ENCODE data around the gene DNAH7. TPM values are rescaled to one million over a fixed set of nuclear protein-coding genes. Genes with fewer than 3 reads are reported as not detected.

Gene DNAH7
- total RNA-seq, 5 donors from 2014 or later (not counting 1 experiment from before 2014, with no cell fraction given): 0.03 TPM; not detected in 4

DNA sequence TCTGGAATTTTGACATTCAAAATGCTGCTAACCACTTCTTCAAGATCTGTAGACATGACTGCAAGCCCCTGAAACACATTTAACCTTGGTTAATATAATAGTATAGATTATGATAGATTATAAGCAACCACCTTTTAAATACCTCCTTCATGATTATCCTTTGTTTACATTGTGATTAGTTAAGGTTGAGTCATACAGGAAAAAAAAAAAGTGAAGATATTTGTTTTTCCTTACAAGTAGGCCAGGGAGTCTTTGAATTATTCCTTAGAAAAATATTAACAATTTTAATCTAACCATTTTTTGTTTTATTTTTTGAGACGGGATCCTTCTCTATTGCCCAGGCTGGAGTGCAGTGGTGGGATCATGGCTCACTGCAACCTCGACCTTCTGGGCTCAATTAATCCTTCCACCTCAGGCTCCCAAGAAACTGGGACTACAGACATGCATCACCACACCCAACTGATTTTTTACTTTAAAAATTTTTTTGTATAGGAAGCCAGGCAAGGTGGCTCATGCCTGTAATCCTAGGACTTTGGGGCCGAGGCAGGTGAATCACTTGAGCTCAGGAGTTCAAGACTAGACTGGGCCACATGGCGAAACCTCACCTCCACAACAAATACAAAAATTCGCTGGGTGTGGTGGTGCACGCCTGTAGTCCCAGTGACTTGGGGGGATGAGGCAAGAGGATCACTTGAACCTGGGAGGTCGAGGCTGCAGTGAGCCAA is 312.3 kb downstream of the DNAH7 start:
- ChIA-PET CTCF (no interaction called here), POLR2A (no interaction called here)
- no peak overlapping the region for H3K4me3 Mint-ChIP-seq

DNA sequence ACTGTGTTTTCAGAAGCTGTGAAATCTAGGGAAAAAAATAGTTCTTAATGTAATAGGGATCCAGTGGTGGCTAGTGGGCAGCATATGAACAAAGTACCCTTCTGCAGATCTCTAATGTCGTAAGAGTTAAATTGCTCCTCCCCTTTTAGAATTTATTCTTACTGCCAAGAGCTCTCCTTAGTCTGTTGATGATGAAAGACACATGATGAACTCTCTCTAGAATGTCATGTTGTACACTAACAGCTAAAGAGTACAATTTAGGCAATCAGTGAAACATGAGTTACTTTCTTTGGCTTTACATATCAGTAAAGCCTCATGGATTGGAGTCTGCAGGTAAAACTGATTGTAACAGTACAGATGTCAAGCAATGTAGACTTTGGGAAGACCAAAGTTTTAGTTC is 327.4 kb downstream of the DNAH7 start:
- H3K4me3 ChIP-seq (ENCODE audit: control insufficient read depth in 1 of 2, extremely low read depth in 1 of 2, low read length in 1 of 2): no peak overlapping the region
- WGBS (ENCODE audit: insufficient coverage): no CpG with 5 or more reads among the region's 1 CpG

More for the DNA sequence above, 312.3 kb downstream of the DNAH7 start:
- Histone ChIP-seq H3K4me3 (ENCODE audit: control insufficient read depth in 1 of 2, extremely low read depth in 1 of 2, low read length in 1 of 2) (no peak overlapping the region), H3K27ac (ENCODE audit: low read length) (no peak overlapping the region), H3K4me1 (ENCODE audit: control insufficient read depth in 1 of 2, extremely low read depth in 1 of 2, insufficient read depth in 2 of 2, low read length in 2 of 2) (no peaks in the 10 kb centered on the region), H3K36me3 (ENCODE audit: control insufficient read depth in 2 of 2, extremely low read depth in 1 of 2, insufficient read depth in 1 of 2, low read length in 1 of 2) (no peaks in the 10 kb centered on the region), H3K27me3 (replicated peaks in 1 of 2; ENCODE audit: control insufficient read depth in 2 of 2, extremely low read depth in 1 of 2, insufficient read depth in 2 of 2, low read length in 1 of 2) (peaks cover 0 to 3% of the 10 kb centered on the region in 2 experiments), H3K9me3 (no peaks in the 10 kb centered on the region)
- Mint-ChIP-seq H3K27ac (no peak overlapping the region), H3K9me3 (peaks cover 0 to 17% (median 10%) of the 10 kb centered on the region in 3 donors), H3K27me3 (no peaks in the 10 kb centered on the region), H3K36me3 (peaks cover 17% of the 10 kb centered on the region), H3K4me1 (no peaks in the 10 kb centered on the region)
- DNase-seq (no peak), ATAC-seq (replicated peaks in 1 of 4) (no peak)
- 72% methylated on average over 3 of the region's 7 CpGs for WGBS (ENCODE audit: insufficient coverage)

DNA sequence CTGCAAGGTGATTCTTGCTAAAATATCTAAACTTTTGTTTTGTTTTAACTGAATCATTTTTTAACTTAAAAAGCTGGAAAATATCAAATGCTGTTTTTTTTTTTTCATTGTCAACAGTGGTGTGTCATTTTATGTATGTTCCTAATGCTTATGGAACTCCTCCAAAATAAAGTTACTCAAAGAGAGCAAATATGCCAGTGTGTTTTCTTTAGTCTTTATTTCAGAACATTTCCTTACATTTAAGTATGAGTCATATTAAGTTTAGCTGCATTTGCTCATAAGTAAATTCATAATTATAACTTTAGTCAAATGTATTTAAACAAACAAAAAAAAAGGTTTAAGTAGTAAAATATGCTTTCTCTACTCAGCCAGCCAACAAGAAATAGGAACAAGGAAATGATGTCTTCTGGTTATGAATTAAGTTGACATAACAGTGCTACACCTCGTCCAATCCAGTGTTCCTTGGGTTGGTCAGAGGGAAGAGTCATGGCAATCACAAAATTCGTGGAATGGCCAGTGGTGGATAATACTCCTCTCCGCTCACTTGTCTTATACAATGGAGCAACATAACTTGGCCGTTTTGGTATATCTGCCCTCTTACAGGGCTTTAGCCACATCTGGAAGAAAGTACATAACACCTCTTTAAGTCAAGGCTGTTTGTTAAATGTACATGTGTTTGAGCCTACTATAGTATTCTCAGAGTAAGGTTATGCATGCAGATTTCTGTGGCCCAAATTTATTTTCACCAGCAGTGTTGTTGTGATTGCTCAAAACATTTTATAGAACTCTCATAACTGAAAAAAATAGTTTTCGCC is 330.9 kb downstream of the DNAH7 start:
- H3K36me3 ChIP-seq (ENCODE audit: control insufficient read depth in 2 of 2, extremely low read depth in 1 of 2, insufficient read depth in 1 of 2, low read length in 1 of 2): peaks cover 0 to 22% of the 10 kb centered on the region in 2 donors
- CTCF ChIA-PET: interaction anchor here in 1 of 2 donors (0.6 kb wide), 1 partner anchor 220 kb away, joined by 3 read pairs; no protein-coding TSS in a partner anchor
- DNase-seq: no peak
- H3K27me3 ChIP-seq (replicated peaks in 1 of 2; ENCODE audit: control insufficient read depth in 2 of 2, extremely low read depth in 1 of 2, insufficient read depth in 2 of 2, low read length in 1 of 2): no peaks in the 10 kb centered on the region
- Mint-ChIP-seq H3K4me1 (no peaks in the 10 kb centered on the region), H3K36me3 (peaks cover 81% of the 10 kb centered on the region), H3K27me3 (no peaks in the 10 kb centered on the region), H3K27ac (no peak overlapping the region), H3K9me3 (no peaks in the 10 kb centered on the region), H3K4me3 (no peak overlapping the region)
- no peak overlapping the region for H3K4me3 ChIP-seq (ENCODE audit: control insufficient read depth in 1 of 2, extremely low read depth in 1 of 2, low read length in 1 of 2)
- no CpG with 5 or more reads among the region's 5 CpGs for WGBS (ENCODE audit: insufficient coverage)
- H3K4me1 ChIP-seq (ENCODE audit: control insufficient read depth in 1 of 2, extremely low read depth in 1 of 2, insufficient read depth in 2 of 2, low read length in 2 of 2): no peaks in the 10 kb centered on the region
- no peak overlapping the region for H3K27ac ChIP-seq (ENCODE audit: low read length)
- POLR2A ChIA-PET: interaction anchor here in 1 of 2 donors (0.7 kb wide), 1 partner anchor 131 kb away, joined by 5 read pairs; no protein-coding TSS in a partner anchor
- no peaks in the 10 kb centered on the region for H3K9me3 ChIP-seq
- ATAC-seq (replicated peaks in 1 of 4): no peak

More for the DNA sequence above, 327.4 kb downstream of the DNAH7 start:
- no peaks in the 10 kb centered on the region for H3K9me3 Mint-ChIP-seq
- H3K4me1 Mint-ChIP-seq: no peaks in the 10 kb centered on the region
- peaks cover 0 to 8% of the 10 kb centered on the region in 2 donors for H3K36me3 ChIP-seq (ENCODE audit: control insufficient read depth in 2 of 2, extremely low read depth in 1 of 2, insufficient read depth in 1 of 2, low read length in 1 of 2)
- no peak overlapping the region for H3K27ac ChIP-seq (ENCODE audit: low read length)
- no peaks in the 10 kb centered on the region for H3K27me3 ChIP-seq (replicated peaks in 1 of 2; ENCODE audit: control insufficient read depth in 2 of 2, extremely low read depth in 1 of 2, insufficient read depth in 2 of 2, low read length in 1 of 2)
- H3K4me1 ChIP-seq (ENCODE audit: control insufficient read depth in 1 of 2, extremely low read depth in 1 of 2, insufficient read depth in 2 of 2, low read length in 2 of 2): no peaks in the 10 kb centered on the region
- CTCF ChIA-PET: no interaction called here
- H3K9me3 ChIP-seq: no peaks in the 10 kb centered on the region
- no peak overlapping the region for H3K4me3 Mint-ChIP-seq
- no peaks in the 10 kb centered on the region for H3K27me3 Mint-ChIP-seq
- no peak for DNase-seq
- no peak for ATAC-seq (replicated peaks in 1 of 4)
- H3K36me3 Mint-ChIP-seq: peaks cover 63% of the 10 kb centered on the region
- POLR2A ChIA-PET: no interaction called here
- no peak overlapping the region for H3K27ac Mint-ChIP-seq

DNA sequence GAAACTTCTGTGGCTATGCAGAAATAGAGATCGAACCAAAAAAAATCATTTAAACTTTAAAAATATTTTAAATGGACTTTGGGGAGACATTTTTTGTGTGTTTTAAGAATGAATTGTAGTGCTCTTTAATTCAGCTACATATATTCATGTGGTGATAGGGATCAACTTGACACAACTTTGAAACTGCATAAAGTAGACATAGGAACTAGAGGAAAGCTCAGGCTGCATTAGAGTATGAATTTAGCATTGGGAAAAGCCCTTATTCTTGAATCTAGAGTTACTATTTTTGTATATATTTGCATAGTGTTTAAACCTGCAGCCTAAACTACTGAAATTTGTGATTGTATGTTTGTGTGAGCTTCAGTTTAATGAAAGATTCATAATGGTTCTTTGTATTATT is 333.3 kb downstream of the DNAH7 start:
- ATAC-seq (replicated peaks in 1 of 4) (no peak), DNase-seq (no peak)
- no peak overlapping the region for H3K27ac Mint-ChIP-seq
- WGBS (ENCODE audit: insufficient coverage): no CpG with 5 or more reads among the region's 1 CpG
- H3K4me1 Mint-ChIP-seq: peaks cover 0 to 5% (median 0%) of the 10 kb centered on the region in 3 donors
- POLR2A ChIA-PET: interaction anchor here in 1 of 2 donors (0.8 kb wide), 1 partner anchor 48 kb away, joined by 3 read pairs; no protein-coding TSS in a partner anchor
- no peak overlapping the region for H3K4me3 Mint-ChIP-seq
- no peaks in the 10 kb centered on the region for H3K4me1 ChIP-seq (ENCODE audit: control insufficient read depth in 1 of 2, extremely low read depth in 1 of 2, insufficient read depth in 2 of 2, low read length in 2 of 2)
- peaks cover 0 to 6% (median 0%) of the 10 kb centered on the region in 3 donors for H3K9me3 Mint-ChIP-seq
- H3K27me3 ChIP-seq (replicated peaks in 1 of 2; ENCODE audit: control insufficient read depth in 2 of 2, extremely low read depth in 1 of 2, insufficient read depth in 2 of 2, low read length in 1 of 2): no peaks in the 10 kb centered on the region
- H3K36me3 ChIP-seq (ENCODE audit: control insufficient read depth in 2 of 2, extremely low read depth in 1 of 2, insufficient read depth in 1 of 2, low read length in 1 of 2): peaks cover 0 to 26% of the 10 kb centered on the region in 2 donors
- H3K27me3 Mint-ChIP-seq: no peaks in the 10 kb centered on the region
- H3K27ac ChIP-seq (ENCODE audit: low read length): no peak overlapping the region
- H3K9me3 ChIP-seq: no peaks in the 10 kb centered on the region
- CTCF ChIA-PET: interaction anchor here in 1 of 2 donors (0.6 kb wide), 1 partner anchor 143 kb away, joined by 3 read pairs; no protein-coding TSS in a partner anchor
- H3K4me3 ChIP-seq (ENCODE audit: control insufficient read depth in 1 of 2, extremely low read depth in 1 of 2, low read length in 1 of 2): no peak overlapping the region
- H3K36me3 Mint-ChIP-seq: peaks cover 85% of the 10 kb centered on the region

DNA sequence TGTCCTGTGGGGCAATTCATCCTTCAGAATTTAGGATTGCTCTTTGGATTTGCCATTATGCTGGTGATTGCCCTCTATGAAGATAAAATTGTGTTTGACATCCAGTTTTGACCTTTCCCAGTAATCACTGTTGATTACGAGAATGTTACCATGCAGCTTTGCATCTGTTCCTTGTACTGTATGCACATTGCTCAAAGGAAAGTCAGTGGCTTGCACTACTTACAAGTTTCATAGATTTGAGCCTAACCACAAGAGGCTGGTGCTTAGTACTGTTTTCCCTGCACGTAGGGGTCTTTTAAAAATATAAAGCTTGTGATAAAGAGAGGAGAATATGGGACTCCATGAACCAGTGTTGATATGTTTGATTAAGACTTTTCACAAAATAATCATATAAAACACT is 333.7 kb downstream of the DNAH7 start:
- DNase-seq (no peak), ATAC-seq (replicated peaks in 1 of 4) (no peak)
- Histone ChIP-seq H3K4me1 (ENCODE audit: control insufficient read depth in 1 of 2, extremely low read depth in 1 of 2, insufficient read depth in 2 of 2, low read length in 2 of 2) (no peaks in the 10 kb centered on the region), H3K27ac (ENCODE audit: low read length) (no peak overlapping the region), H3K27me3 (replicated peaks in 1 of 2; ENCODE audit: control insufficient read depth in 2 of 2, extremely low read depth in 1 of 2, insufficient read depth in 2 of 2, low read length in 1 of 2) (no peaks in the 10 kb centered on the region), H3K9me3 (no peaks in the 10 kb centered on the region), H3K36me3 (ENCODE audit: control insufficient read depth in 2 of 2, extremely low read depth in 1 of 2, insufficient read depth in 1 of 2, low read length in 1 of 2) (peaks cover 0 to 30% of the 10 kb centered on the region in 2 donors), H3K4me3 (ENCODE audit: control insufficient read depth in 1 of 2, extremely low read depth in 1 of 2, low read length in 1 of 2) (no peak overlapping the region)
- Mint-ChIP-seq H3K27me3 (no peaks in the 10 kb centered on the region), H3K4me3 (no peak overlapping the region), H3K9me3 (peaks cover 0 to 6% (median 0%) of the 10 kb centered on the region in 3 donors), H3K4me1 (peaks cover 0 to 5% (median 0%) of the 10 kb centered on the region in 3 donors), H3K27ac (no peak overlapping the region), H3K36me3 (peaks cover 85% of the 10 kb centered on the region)
- no CpG with 5 or more reads among the region's 2 CpGs for WGBS (ENCODE audit: insufficient coverage)
- ChIA-PET CTCF (interaction anchor here in 1 of 2 donors (0.6 kb wide), 1 partner anchor 143 kb away, joined by 3 read pairs; no protein-coding TSS in a partner anchor), POLR2A (interaction anchor here in 1 of 2 donors (0.8 kb wide), 1 partner anchor 48 kb away, joined by 3 read pairs; no protein-coding TSS in a partner anchor)

DNA sequence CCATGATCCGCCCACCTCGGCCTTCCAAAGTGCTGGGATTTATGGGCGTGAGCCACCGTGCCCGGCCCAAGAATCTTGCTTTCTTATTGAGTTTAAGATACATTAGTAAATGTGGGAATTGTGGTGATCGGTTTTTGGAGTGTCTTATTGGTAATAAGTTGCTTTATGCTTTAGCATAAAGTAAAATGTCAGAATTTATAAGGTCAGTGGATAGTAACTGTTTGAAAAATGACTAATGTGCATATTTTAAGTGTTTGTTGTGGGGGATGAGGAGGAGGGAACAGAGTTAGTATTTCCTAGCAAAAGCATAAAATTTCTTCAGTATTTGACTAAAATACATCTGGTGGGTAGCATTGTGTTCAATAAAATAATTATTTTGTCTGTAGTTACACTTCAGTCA is 334.2 kb downstream of the DNAH7 start:
- H3K36me3 ChIP-seq (ENCODE audit: control insufficient read depth in 2 of 2, extremely low read depth in 1 of 2, insufficient read depth in 1 of 2, low read length in 1 of 2): peaks cover 0 to 35% of the 10 kb centered on the region in 2 donors
- no peak overlapping the region for H3K27ac ChIP-seq (ENCODE audit: low read length)
- H3K27ac Mint-ChIP-seq: no peak overlapping the region
- POLR2A ChIA-PET: interaction anchor here in 1 of 2 donors (0.8 kb wide), 1 partner anchor 47 kb away, joined by 3 read pairs; no protein-coding TSS in a partner anchor
- H3K27me3 ChIP-seq (replicated peaks in 1 of 2; ENCODE audit: control insufficient read depth in 2 of 2, extremely low read depth in 1 of 2, insufficient read depth in 2 of 2, low read length in 1 of 2): no peaks in the 10 kb centered on the region
- peaks cover 84% of the 10 kb centered on the region for H3K36me3 Mint-ChIP-seq
- no peaks in the 10 kb centered on the region for H3K9me3 ChIP-seq
- no peak overlapping the region for H3K4me3 ChIP-seq (ENCODE audit: control insufficient read depth in 1 of 2, extremely low read depth in 1 of 2, low read length in 1 of 2)
- no peak overlapping the region for H3K4me3 Mint-ChIP-seq
- no peaks in the 10 kb centered on the region for H3K4me1 ChIP-seq (ENCODE audit: control insufficient read depth in 1 of 2, extremely low read depth in 1 of 2, insufficient read depth in 2 of 2, low read length in 2 of 2)
- CTCF ChIA-PET: no interaction called here
- peaks cover 0 to 6% (median 0%) of the 10 kb centered on the region in 3 donors for H3K9me3 Mint-ChIP-seq
- H3K27me3 Mint-ChIP-seq: no peaks in the 10 kb centered on the region
- WGBS (ENCODE audit: insufficient coverage): 98% methylated on average over 6 of the region's 6 CpGs
- DNase-seq: no peak
- H3K4me1 Mint-ChIP-seq: peaks cover 0 to 5% (median 0%) of the 10 kb centered on the region in 3 donors
- no peak for ATAC-seq (replicated peaks in 1 of 4)

All from T-cell (primary cell).